Heart right ventricle (tissue), 16 donors: ENCODE measurements around the gene CAPN15. TPM values are rescaled to one million over a fixed set of nuclear protein-coding genes. Genes with fewer than 3 reads are reported as not detected.

Experiments used
- ATAC-seq, 8 donors: fragments of 200-7000 bp; cut with Tn5 transposase; one replicate each; pipeline ENCODE4 v1.9.1; 2020; ENCODE audit warnings: mild to moderate bottlenecking in 8 of 8, moderate library complexity in 8 of 8, moderate number of reproducible peaks in 1 of 8
- DNase-seq, 2 donors: peaks; one replicate each; pipeline ENCODE4 v3.0.0-alpha.2; 2020
- H3K27ac ChIP-seq, 10 donors: fragments of 200-600 bp; sonication (generic) in 2 of 10; one replicate each; pipeline versions ENCODE4 v1.5.0 to v1.8.0; 2020 to 2022; ENCODE audit warnings: mild to moderate bottlenecking in 3 of 10
- H3K27me3 ChIP-seq, 7 donors: fragments of 200-600 bp; one replicate each; pipeline ENCODE4 v1.8.0; 2021 to 2022; ENCODE audit warnings: mild to moderate bottlenecking in 2 of 7
- H3K36me3 ChIP-seq, 9 donors: fragments of 200-600 bp; sonication (generic) in 1 of 9; one replicate each; pipeline versions ENCODE4 v1.5.0 to v1.8.0; 2020 to 2022; ENCODE audit warnings: mild to moderate bottlenecking in 2 of 9
- H3K4me1 ChIP-seq, 9 donors: fragments of 200-600 bp; sonication (generic) in 1 of 9; one replicate each; pipeline versions ENCODE4 v1.5.0 to v1.8.0; 2020 to 2022; ENCODE audit warnings: mild to moderate bottlenecking in 4 of 9
- H3K4me3 ChIP-seq, 10 donors: fragments of 200-600 bp; sonication (generic) in 2 of 10; one replicate each; pipeline versions ENCODE4 v1.5.0 to v1.8.0; 2020 to 2022; ENCODE audit warnings: mild to moderate bottlenecking in 7 of 10, moderate library complexity in 2 of 10
- H3K9me3 ChIP-seq, 11 donors: fragments of 200-600 bp in 10 of 11; sonication (generic) in 2 of 11; one replicate each; pipeline versions ENCODE4 v1.5.0 to v1.8.0; 2013 to 2022; ENCODE audit warnings: mild to moderate bottlenecking in 2 of 11, control low read depth in 1 of 11, moderate library complexity in 1 of 11
- CTCF ChIP-seq, 9 donors: fragments of 200-600 bp; sonication (generic) in 2 of 9; IDR thresholded peaks; one replicate each; pipeline versions ENCODE4 v1.5.0 to v1.8.0; 2021 to 2022; ENCODE audit warnings: antibody characterized with exemption in 9 of 9, mild to moderate bottlenecking in 5 of 9, moderate library complexity in 1 of 9
- WGBS, 2 donors: extraction: QIAGEN DNeasy Blood & Tissue Kit; methylation state at CpG; one replicate each; pipeline ENCODE4 v1.1.7; 2013; ENCODE audit warnings: inconsistent platforms in 1 of 2; 5-methylcytosine and 5-hydroxymethylcytosine counted together
- intact Hi-C, 10 donors: fragments of 100-400 bp; cut with DNase I; formaldehyde crosslinking; loops; one replicate each; pipeline versions ENCODE4 v1.11.1 to v1.14.2; 2022
- polyA plus RNA-seq, 2 donors: library from polyadenylated mRNA; stranded (reverse); fragments of 200-250 nt; gene quantifications; one replicate each; pipeline ENCODE4 v1.2.3, GENCODE V29; 2013
- total RNA-seq, 10 donors: library from RNA; stranded (reverse); fragmentation: NEBNext Ultra II Directional in 3 of 10; extraction: Animal tissue kit (Norgen Biotek cat#: 25700) in 3 of 10; gene quantifications; one replicate each; pipeline versions ENCODE4 v1.2.1 to v1.2.4, GENCODE V29; 2021 to 2023
- donor health status: Arrhythmogenic right ventricular cardiomyopathy.
- donor health status: ischemic (EF 13 %, LVEDD 7.1; RV severe dilation, severe dysfunction).
- donor health status: healthy with polysubstance abuse.
- donor health status: DM: no; HTN: yes; CAD: no.
- donor health status: DM: no; HTN: no; CAD: no.
- donor health status: ischemic (EF 25% LVEDD 6.9; RV normal size, moderate dysfunction).
- donor health status: ischemic (EF 25% LVEDD 5.7; RV mildly dilated, moderate dysfunction).
- donor health status: healthy.
- donor health status: DM: yes; HTN: yes; CAD: no.
- donor health status: Ischemic cardiomyopathy.
- donor health status: ischemic (EF 35%, LVEDD 5.7; RV mildly dilated, moderate dysfunction).
- donor health status: nonischemic (EF 11% LVEDD 7.7; RV severe dilation, severe dysfunction).
- donor health status: DM: yes; HTN: yes; CAD: no.
- donor health status: PGD.
- donor health status: ischemic (EF 29% LVEDD 5.4; RV normal size, mild dysfunction).
- donor health status: nonischemic (EF 23%, LVEDD 6.1; RV moderate dilation, normal function).

Gene CAPN15
- total and polyA plus RNA-seq, 12 donors = 11.1 to 39.5 (median 16.0) TPM

GRCh38 chr16:534135-534534 is 6.6 kb downstream of the CAPN15 start:
- WGBS, 2 donors = 80 to 88% methylated on average over 21 of the region's 21 CpGs
- H3K27me3 ChIP-seq = no peaks in the 10 kb centered on the region
- peaks cover 0 to 26% (median 0%) of the 10 kb centered on the region in 9 donors for H3K36me3 ChIP-seq
- intact Hi-C loops = no loop called here
- no peak for DNase-seq
- no peak overlapping the region for H3K4me3 ChIP-seq
- ATAC-seq = no peak
- H3K4me1 ChIP-seq = peaks cover 5 to 55% (median 26%) of the 10 kb centered on the region in 9 donors
- TF ChIP-seq CTCF (IDR thresholded peaks at IDR 0.05) = no peak
- no peak overlapping the region for H3K27ac ChIP-seq
- no peaks in the 10 kb centered on the region for H3K9me3 ChIP-seq

GRCh38 chr16:534856-535445 is 7.4 kb downstream of the CAPN15 start:
- DNase-seq (no peak), ATAC-seq (peak in 1 of 8 donors; percentile 2)
- intact Hi-C loops = no loop called here
- Histone ChIP-seq H3K4me3 (no peak overlapping the region), H3K36me3 (peaks cover 0 to 33% (median 0%) of the 10 kb centered on the region in 9 donors), H3K27ac (no peak overlapping the region), H3K4me1 (peaks cover 0 to 47% (median 18%) of the 10 kb centered on the region in 9 donors), H3K27me3 (no peaks in the 10 kb centered on the region), H3K9me3 (no peaks in the 10 kb centered on the region)
- TF ChIP-seq CTCF (IDR thresholded peaks at IDR 0.05) = no peak
- WGBS, 2 donors = 93% methylated on average over 27 of the region's 27 CpGs

GRCh38 chr16:535446-536405 is 8.2 kb downstream of the CAPN15 start:
- intact Hi-C loops = no loop called here
- no peaks in the 10 kb centered on the region for H3K27me3 ChIP-seq
- no peak for TF ChIP-seq CTCF (IDR thresholded peaks at IDR 0.05)
- DNase-seq (no peak), ATAC-seq (peak in 3 of 8 donors; percentile 10 to 53 (median 18))
- H3K27ac ChIP-seq = no peak overlapping the region
- WGBS, 2 donors = 89% methylated on average over 37 to 39 of the region's 39 CpGs
- H3K36me3 ChIP-seq = peaks cover 0 to 37% (median 0%) of the 10 kb centered on the region in 9 donors
- H3K9me3 ChIP-seq = no peaks in the 10 kb centered on the region
- peaks cover 0 to 39% (median 12%) of the 10 kb centered on the region in 9 donors for H3K4me1 ChIP-seq
- H3K4me3 ChIP-seq = no peak overlapping the region

GRCh38 chr16:536746-537145 is 9.2 kb downstream of the CAPN15 start:
- no peak for TF ChIP-seq CTCF (IDR thresholded peaks at IDR 0.05)
- Histone ChIP-seq H3K27me3 (no peaks in the 10 kb centered on the region), H3K4me3 (no peak overlapping the region), H3K9me3 (no peaks in the 10 kb centered on the region), H3K27ac (no peak overlapping the region), H3K4me1 (peaks cover 0 to 32% (median 12%) of the 10 kb centered on the region in 9 donors), H3K36me3 (peaks cover 0 to 40% (median 0%) of the 10 kb centered on the region in 9 donors)
- intact Hi-C loops = no loop called here
- WGBS, 2 donors = 92 to 94% methylated on average over 17 of the region's 17 CpGs
- ATAC-seq (no peak), DNase-seq (no peak)
